Loucy (cell line): ENCODE measurements around the gene ATP11C.

Source experiments
- H2AFZ ChIP-seq: fragments of 200-600 bp; sonication (generic); 2 replicates; pipeline ENCODE4 v1.6.0; 2016; ENCODE audit warnings: antibody characterized with exemption, mild to moderate bottlenecking, low read length, moderate library complexity
- H3F3A ChIP-seq: fragments of 200-600 bp; 2 replicates; pipeline ENCODE4 v1.6.0; 2016; ENCODE audit warnings: antibody characterized with exemption, low read depth, mild to moderate bottlenecking
- H3K27me3 ChIP-seq: fragments of 200-600 bp; sonication (generic); 2 replicates; pipeline ENCODE4 v1.6.1; 2014; ENCODE audit warnings: low read length, mild to moderate bottlenecking; ENCODE audit not compliant: insufficient read depth, poor library complexity, severe bottlenecking
- H3K36me3 ChIP-seq: fragments of 200-600 bp; sonication (generic); 2 replicates; pipeline ENCODE4 v1.6.1; 2016; ENCODE audit warnings: low read length; ENCODE audit not compliant: insufficient read depth
- H3K4me1 ChIP-seq: fragments of 200-600 bp; sonication (generic); 2 replicates; pipeline ENCODE4 v1.5.1; 2014; ENCODE audit warnings: low read length, mild to moderate bottlenecking; ENCODE audit not compliant: insufficient read depth, poor library complexity, severe bottlenecking
- H3K4me2 ChIP-seq: fragments of 200-600 bp; sonication (generic); 2 replicates; pipeline ENCODE4 v1.6.0; 2014; ENCODE audit warnings: antibody characterized with exemption, low read length, low read depth, mild to moderate bottlenecking; ENCODE audit not compliant: poor library complexity, severe bottlenecking
- H3K4me3 ChIP-seq: fragments of 200-600 bp; sonication (generic); 2 replicates; pipeline ENCODE4 v1.5.1; 2014; ENCODE audit warnings: low read length, mild to moderate bottlenecking, mixed read lengths; ENCODE audit not compliant: poor library complexity, severe bottlenecking
- H3K79me2 ChIP-seq: fragments of 200-600 bp; sonication (generic); 2 replicates; pipeline ENCODE4 v1.6.1; 2014; ENCODE audit warnings: low read length; ENCODE audit not compliant: insufficient read depth
- H3K9ac ChIP-seq: fragments of 200-600 bp; sonication (generic); 2 replicates; pipeline ENCODE4 v1.6.0; 2014; ENCODE audit warnings: mild to moderate bottlenecking, low read depth, low read length, moderate library complexity; ENCODE audit not compliant: poor library complexity, severe bottlenecking
- H3K9me2 ChIP-seq: fragments of 200-600 bp; sonication (generic); replicated peaks from 2 replicates; pipeline ENCODE4 v1.6.1; 2016; ENCODE audit warnings: low read depth, low read length, mixed read lengths
- H3K9me3 ChIP-seq: fragments of 200-600 bp; sonication (generic); 2 replicates; pipeline ENCODE4 v1.6.1; 2014; ENCODE audit warnings: mild to moderate bottlenecking, antibody characterized with exemption, low read length, low read depth; ENCODE audit not compliant: insufficient read depth
- H4K20me1 ChIP-seq: fragments of 200-600 bp; sonication (generic); 2 replicates; pipeline ENCODE4 v1.6.0; 2014; ENCODE audit warnings: antibody characterized with exemption, low read length, mild to moderate bottlenecking; ENCODE audit not compliant: insufficient read depth, poor library complexity, severe bottlenecking
- CTCF ChIP-seq: fragments of 200-600 bp; sonication (generic); conservative IDR thresholded peaks from 2 replicates; pipeline ENCODE4 v1.5.1; 2014; ENCODE audit warnings: mild to moderate bottlenecking, antibody characterized with exemption, low read length
- EZH2phosphoT487 ChIP-seq: fragments of 200-600 bp; IDR thresholded peaks from 2 replicates; pipeline ENCODE4 v1.6.1; 2018; ENCODE audit warnings: antibody characterized with exemption, mild to moderate bottlenecking, moderate library complexity, borderline replicate concordance

Gene ATP11C

GRCh38 chrX:139766545-139766983 is 166.3 kb downstream of the ATP11C start:
- TF ChIP-seq EZH2phosphoT487, result no peak
- no peak for TF ChIP-seq CTCF
- no peaks in the 10 kb centered on the region for H3K79me2 ChIP-seq
- no peaks in the 10 kb centered on the region for H3K9me2 ChIP-seq
- no peak overlapping the region for H3K4me3 ChIP-seq
- H3K36me3 ChIP-seq, result peaks cover 6% of the 10 kb centered on the region; the same call in 1 of the 2 replicates
- H3K4me1 ChIP-seq, result peaks cover 4% of the 10 kb centered on the region
- H3K4me2 ChIP-seq, result no peak overlapping the region
- H3F3A ChIP-seq, result no peaks in the 10 kb centered on the region
- H2AFZ ChIP-seq, result no peak overlapping the region
- H4K20me1 ChIP-seq, result no peaks in the 10 kb centered on the region
- H3K27me3 ChIP-seq, result no peaks in the 10 kb centered on the region
- no peaks in the 10 kb centered on the region for H3K9me3 ChIP-seq
- no peak overlapping the region for H3K9ac ChIP-seq

- TF ChIP-seq EZH2phosphoT487, result no peak
- TF ChIP-seq CTCF, result no peak
- Histone ChIP-seq H3K4me1 (peaks cover 4% of the 10 kb centered on the region), H3K4me2 (no peak overlapping the region), H3F3A (no peaks in the 10 kb centered on the region), H3K36me3 (no peaks in the 10 kb centered on the region; the same call in 1 of the 2 replicates), H3K9me3 (no peaks in the 10 kb centered on the region), H3K27me3 (no peaks in the 10 kb centered on the region), H2AFZ (no peak overlapping the region), H4K20me1 (no peaks in the 10 kb centered on the region), H3K9me2 (no peaks in the 10 kb centered on the region), H3K9ac (no peak overlapping the region), H3K79me2 (no peaks in the 10 kb centered on the region), H3K4me3 (no peak overlapping the region)
These were observed 170.3 kb downstream of the ATP11C start for GRCh38 chrX:139762400-139763183.

- H3K4me1 ChIP-seq, result no peaks in the 10 kb centered on the region
- no peaks in the 10 kb centered on the region for H3K9me2 ChIP-seq
- no peaks in the 10 kb centered on the region for H4K20me1 ChIP-seq
- TF ChIP-seq CTCF (peak; percentile 49), EZH2phosphoT487 (no peak)
- no peaks in the 10 kb centered on the region for H3K9me3 ChIP-seq
- H3F3A ChIP-seq, result no peaks in the 10 kb centered on the region
- no peak overlapping the region for H3K4me3 ChIP-seq
- H3K27me3 ChIP-seq, result no peaks in the 10 kb centered on the region
- no peaks in the 10 kb centered on the region for H3K36me3 ChIP-seq
- no peaks in the 10 kb centered on the region for H3K79me2 ChIP-seq
- H2AFZ ChIP-seq, result no peak overlapping the region
- no peak overlapping the region for H3K9ac ChIP-seq
- no peak overlapping the region for H3K4me2 ChIP-seq
These were observed 173.2 kb downstream of the ATP11C start for GRCh38 chrX:139759637-139760036.
